ENCODE measurements around the gene ARHGAP23. TPM values are rescaled to one million over a fixed set of nuclear protein-coding genes. Genes with fewer than 3 reads are reported as not detected.

The ARHGAP23 gene
- total and polyA plus RNA-seq, 7 donors: 0.69 to 42.1 (median 11.2) TPM

DNA sequence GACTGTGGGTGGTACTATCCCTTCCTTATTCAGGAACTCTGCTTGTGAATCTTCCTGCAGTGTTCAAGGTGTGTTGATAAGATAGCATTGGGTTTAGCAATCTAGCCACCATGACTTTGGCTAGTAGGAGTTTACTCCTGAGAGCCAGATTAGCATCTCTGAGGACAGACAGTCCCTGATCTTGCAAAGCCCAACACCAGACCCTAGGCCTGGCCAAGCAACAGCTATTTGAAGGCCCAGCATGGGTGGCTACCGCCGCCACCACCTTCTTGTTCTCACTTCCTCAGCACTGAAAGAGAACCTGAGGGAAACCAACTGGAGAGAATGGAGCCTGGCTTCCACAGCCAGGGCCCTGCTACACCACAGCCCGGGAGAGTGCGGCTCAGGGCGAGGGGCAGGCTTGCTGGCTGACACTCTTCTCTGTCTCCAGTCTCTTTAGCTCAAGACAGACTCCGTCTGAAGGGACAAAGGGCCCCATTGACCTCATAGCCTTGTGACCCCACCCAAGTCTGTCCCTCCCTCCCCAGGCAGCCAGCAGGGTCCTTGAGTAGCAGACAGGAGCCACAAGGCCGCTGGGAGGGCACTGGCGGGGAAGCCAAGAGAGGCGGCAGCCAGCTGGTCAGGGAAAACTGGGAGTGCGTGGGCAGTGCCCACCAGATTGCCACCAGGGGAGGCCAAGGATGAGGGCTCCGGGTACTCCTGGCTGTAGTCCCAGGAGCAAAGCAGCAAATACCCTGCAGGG, 10.9 kb upstream of the ARHGAP23 start:
- no peaks in the 10 kb centered on the region for H3K9me3 ChIP-seq
- DNase-seq: peak; percentile 72
- no peaks in the 10 kb centered on the region for H3K27me3 ChIP-seq
- H3K36me3 ChIP-seq: no peaks in the 10 kb centered on the region
- WGBS, 2 donors: 79 to 82% methylated on average over 11 of the region's 11 CpGs
- peak in 1 of 4 donors; percentile 12 for TF ChIP-seq POLR2AphosphoS5 (IDR thresholded peaks at IDR 0.05)
- no peak for TF ChIP-seq EP300 (IDR thresholded peaks at IDR 0.05)
- TF ChIP-seq POLR2A (IDR thresholded peaks at IDR 0.05): no peak
- TF ChIP-seq, protein P1, sequence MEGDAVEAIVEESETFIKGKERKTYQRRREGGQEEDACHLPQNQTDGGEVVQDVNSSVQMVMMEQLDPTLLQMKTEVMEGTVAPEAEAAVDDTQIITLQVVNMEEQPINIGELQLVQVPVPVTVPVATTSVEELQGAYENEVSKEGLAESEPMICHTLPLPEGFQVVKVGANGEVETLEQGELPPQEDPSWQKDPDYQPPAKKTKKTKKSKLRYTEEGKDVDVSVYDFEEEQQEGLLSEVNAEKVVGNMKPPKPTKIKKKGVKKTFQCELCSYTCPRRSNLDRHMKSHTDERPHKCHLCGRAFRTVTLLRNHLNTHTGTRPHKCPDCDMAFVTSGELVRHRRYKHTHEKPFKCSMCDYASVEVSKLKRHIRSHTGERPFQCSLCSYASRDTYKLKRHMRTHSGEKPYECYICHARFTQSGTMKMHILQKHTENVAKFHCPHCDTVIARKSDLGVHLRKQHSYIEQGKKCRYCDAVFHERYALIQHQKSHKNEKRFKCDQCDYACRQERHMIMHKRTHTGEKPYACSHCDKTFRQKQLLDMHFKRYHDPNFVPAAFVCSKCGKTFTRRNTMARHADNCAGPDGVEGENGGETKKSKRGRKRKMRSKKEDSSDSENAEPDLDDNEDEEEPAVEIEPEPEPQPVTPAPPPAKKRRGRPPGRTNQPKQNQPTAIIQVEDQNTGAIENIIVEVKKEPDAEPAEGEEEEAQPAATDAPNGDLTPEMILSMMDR (IDR thresholded peaks at IDR 0.05): no peak
- intact Hi-C loops (cut with DNase I): no loop called here
- H3K4me1 ChIP-seq: peaks cover 0 to 58% (median 51%) of the 10 kb centered on the region in 4 donors
- no peak overlapping the region for H3K4me3 ChIP-seq
- H3K27ac ChIP-seq: peak overlapping the region in 1 of 4 donors; percentile 97

DNA sequence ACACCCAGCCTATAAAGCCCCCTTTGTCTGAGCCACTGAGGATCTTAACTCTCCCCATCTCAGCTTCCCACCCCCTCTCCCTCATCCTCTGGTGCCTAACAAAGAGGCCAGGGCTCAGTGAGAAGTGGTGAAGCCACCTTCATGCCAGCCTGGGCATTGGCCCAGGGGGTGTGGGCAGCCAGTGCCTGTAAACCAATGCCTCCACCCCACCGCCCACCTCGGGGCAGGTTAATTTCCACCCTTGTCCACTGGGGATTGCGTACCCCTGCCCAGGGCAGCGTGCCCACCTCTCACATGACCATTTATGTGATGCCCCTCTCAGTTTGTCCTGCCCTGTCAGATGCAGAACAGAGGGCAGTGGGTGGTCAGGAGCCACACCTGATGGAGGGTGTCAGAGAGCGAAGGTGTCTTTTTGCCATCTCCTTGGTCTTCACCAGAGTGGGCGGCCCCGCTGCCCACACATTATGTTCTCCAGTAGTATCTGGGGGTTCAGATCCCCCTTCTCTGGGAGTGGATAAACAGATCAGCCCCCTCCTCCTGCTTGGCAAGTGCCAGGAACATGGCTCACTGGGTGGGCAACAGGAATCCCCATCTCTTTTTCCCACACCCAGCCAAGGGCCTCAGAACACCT, 10.1 kb upstream of the ARHGAP23 start:
- no peaks in the 10 kb centered on the region for H3K27me3 ChIP-seq
- H3K27ac ChIP-seq: peak overlapping the region in 2 of 4 donors; percentile 1 to 97
- DNase-seq: no peak
- WGBS, 2 donors: 76 to 93% methylated on average over 7 of the region's 7 CpGs
- H3K4me3 ChIP-seq: no peak overlapping the region
- peaks cover 0 to 66% (median 56%) of the 10 kb centered on the region in 4 donors for H3K4me1 ChIP-seq
- H3K9me3 ChIP-seq: no peaks in the 10 kb centered on the region
- H3K36me3 ChIP-seq: no peaks in the 10 kb centered on the region
- TF ChIP-seq POLR2A (IDR thresholded peaks at IDR 0.05) (no peak), POLR2AphosphoS5 (IDR thresholded peaks at IDR 0.05) (no peak), EP300 (IDR thresholded peaks at IDR 0.05) (no peak)
- TF ChIP-seq, protein P1 (IDR thresholded peaks at IDR 0.05): no peak
- intact Hi-C loops (cut with DNase I): no loop called here

DNA sequence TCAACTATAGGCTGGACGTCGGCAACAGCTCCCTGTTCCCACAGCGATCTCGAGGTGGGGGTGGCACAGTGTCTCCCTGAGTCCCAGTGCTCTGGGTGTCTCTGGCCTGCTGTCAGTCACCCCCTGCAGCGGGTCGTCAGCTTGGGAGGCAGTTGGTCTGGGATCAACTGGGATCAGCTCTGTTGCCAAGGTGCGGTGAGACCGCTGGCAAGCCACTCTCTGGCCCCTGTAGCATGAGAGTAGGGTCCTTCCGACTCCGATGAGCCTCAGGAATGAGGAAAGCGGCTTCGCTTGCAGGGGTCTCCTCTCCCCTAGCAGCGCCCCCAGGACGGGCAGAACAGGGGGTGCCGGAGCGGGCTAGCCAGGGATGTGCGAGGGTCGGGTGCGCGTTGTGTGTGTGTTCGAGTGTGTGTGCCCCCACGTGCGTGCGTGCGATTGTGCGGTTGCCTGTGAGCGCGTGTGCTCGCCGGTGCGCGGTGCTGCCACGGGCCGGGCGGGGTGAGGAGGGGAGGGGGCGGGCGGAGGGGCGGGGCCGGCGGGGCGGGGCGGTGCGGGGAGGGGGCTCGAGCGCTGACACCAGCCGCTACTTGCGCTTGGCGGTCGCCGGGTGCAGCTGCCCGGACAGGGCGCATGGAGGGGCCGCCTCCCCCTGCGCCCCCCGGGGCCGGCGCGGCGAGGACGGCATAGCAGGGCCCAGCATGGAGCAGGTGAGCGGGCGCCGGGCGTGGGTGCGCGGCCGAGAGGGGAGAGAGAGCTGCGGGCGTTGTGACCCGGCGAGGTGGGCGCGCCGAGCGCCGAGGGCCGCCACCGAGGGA, 9.4 kb upstream of the ARHGAP23 start:
- Histone ChIP-seq H3K27ac (peak overlapping the region; percentile 77 to 97 (median 88)), H3K9me3 (no peaks in the 10 kb centered on the region), H3K4me3 (peak overlapping the region; percentile 12 to 64 (median 48)), H3K27me3 (no peaks in the 10 kb centered on the region), H3K36me3 (no peaks in the 10 kb centered on the region), H3K4me1 (peaks cover 0 to 66% (median 58%) of the 10 kb centered on the region in 4 donors)
- intact Hi-C loops (cut with DNase I): no loop called here
- no peak for DNase-seq
- 6% methylated on average over 78 of the region's 78 CpGs for WGBS, 2 donors
- TF ChIP-seq POLR2A (IDR thresholded peaks at IDR 0.05): no peak
- TF ChIP-seq POLR2AphosphoS5 (IDR thresholded peaks at IDR 0.05): no peak
- TF ChIP-seq EP300 (IDR thresholded peaks at IDR 0.05): no peak
- TF ChIP-seq, protein P1 (IDR thresholded peaks at IDR 0.05): no peak

DNA sequence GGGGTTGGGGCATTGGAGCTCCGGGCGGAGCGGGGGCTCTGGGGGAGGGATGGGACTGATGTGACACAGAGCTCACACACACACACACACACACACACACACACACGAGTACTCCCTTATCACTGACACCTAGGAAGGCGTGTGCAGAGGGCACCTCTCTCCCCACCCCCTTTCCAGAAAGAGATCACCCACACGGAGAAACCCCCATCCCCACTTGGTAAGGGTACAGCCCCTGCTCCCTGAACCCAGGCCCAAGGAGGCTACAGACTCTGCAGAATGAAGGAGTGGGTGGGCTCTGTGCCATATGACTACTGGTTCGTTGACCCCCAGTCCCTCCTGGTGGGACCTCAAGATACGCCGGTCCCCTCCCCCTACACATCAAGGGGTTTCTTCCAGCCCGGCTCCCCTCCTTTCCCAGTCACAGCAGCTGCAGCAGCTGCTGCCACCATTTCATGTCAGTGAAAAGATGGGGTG, 8.7 kb upstream of the ARHGAP23 start:
- Histone ChIP-seq H3K9me3 (no peaks in the 10 kb centered on the region), H3K4me3 (peak overlapping the region; percentile 12 to 64 (median 48)), H3K36me3 (no peaks in the 10 kb centered on the region), H3K27me3 (no peaks in the 10 kb centered on the region), H3K27ac (peak overlapping the region; percentile 77 to 97 (median 88)), H3K4me1 (peaks cover 0 to 64% (median 57%) of the 10 kb centered on the region in 4 donors)
- TF ChIP-seq, protein P1 (IDR thresholded peaks at IDR 0.05): no peak
- TF ChIP-seq EP300 (IDR thresholded peaks at IDR 0.05) (no peak), POLR2AphosphoS5 (IDR thresholded peaks at IDR 0.05) (no peak), POLR2A (IDR thresholded peaks at IDR 0.05) (no peak)
- 10 to 13% methylated on average over 10 of the region's 10 CpGs for WGBS, 2 donors
- no peak for DNase-seq
- intact Hi-C loops (cut with DNase I): no loop called here
